Caco-2 (cell line): ENCODE measurements around the gene NUP54. TPM values are rescaled to one million over a fixed set of nuclear protein-coding genes. Genes with fewer than 3 reads are reported as not detected.

ENCODE experiments used
- BruUV-seq: library from RNA; stranded (reverse); fragments of 400-500 nt; replicated peaks from 2 replicates; lab custom pipeline; 2021; lab: Mats Ljungman, UMichigan
- CTCF ChIA-PET: fragments of 300-600 bp; sonication (Branson Sonifier 250); formaldehyde crosslinking; loops from one replicate; lab custom pipeline; 2022; ENCODE audit warnings: antibody characterized with exemption; lab: Charles Lee
- POLR2A ChIA-PET: fragments of 300-600 bp; sonication (Branson Sonifier 250); formaldehyde crosslinking; loops from one replicate; lab custom pipeline; 2022; ENCODE audit warnings: antibody characterized with exemption; lab: Charles Lee
- DNase-seq, 2 experiments: peaks; one replicate each; pipeline versions ENCODE4 v3.0.0 to v3.0.0-alpha.2; 2020 to 2022
- H3K27me3 ChIP-seq: replicated peaks from 2 replicates; pipeline ENCODE4 v1.6.0; 2011; ENCODE audit warnings: low read length; ENCODE audit not compliant: control insufficient read depth, insufficient read depth
- H3K36me3 ChIP-seq: 2 replicates; pipeline ENCODE4 v1.5.1; 2011; ENCODE audit warnings: low read length; ENCODE audit not compliant: control insufficient read depth, insufficient read depth
- H3K4me1 ChIP-seq: fragments of 250-450 bp; sonication (Bioruptor Pico); 2 replicates; pipeline ENCODE4 v1.5.1; 2020; ENCODE audit warnings: mild to moderate bottlenecking
- H3K4me3 ChIP-seq: 2 replicates; pipeline ENCODE4 v1.5.1; 2011; ENCODE audit warnings: low read depth, mild to moderate bottlenecking, control low read depth, low read length
- H3K9me3 ChIP-seq: fragments of 250-450 bp; sonication (Bioruptor Pico); 2 replicates; pipeline ENCODE4 v1.5.1; 2020; ENCODE audit warnings: mild to moderate bottlenecking, moderate library complexity
- H3K27ac Mint-ChIP-seq: one replicate; pipeline ENCODE4 v1.8.0; 2022; ENCODE audit warnings: mixed read lengths; ENCODE audit not compliant: unreplicated experiment
- H3K27me3 Mint-ChIP-seq: one replicate; pipeline ENCODE4 v1.8.0; 2022; ENCODE audit warnings: mixed read lengths; ENCODE audit not compliant: insufficient read depth, unreplicated experiment
- H3K36me3 Mint-ChIP-seq: one replicate; pipeline ENCODE4 v1.8.0; 2022; ENCODE audit warnings: mild to moderate bottlenecking, mixed read lengths; ENCODE audit not compliant: insufficient read depth, unreplicated experiment
- H3K4me1 Mint-ChIP-seq: one replicate; pipeline ENCODE4 v1.8.0; 2022; ENCODE audit warnings: low read depth, mixed read lengths; ENCODE audit not compliant: unreplicated experiment
- H3K4me3 Mint-ChIP-seq: one replicate; pipeline ENCODE4 v1.8.0; 2022; ENCODE audit warnings: mild to moderate bottlenecking, moderate library complexity, mixed read lengths; ENCODE audit not compliant: unreplicated experiment
- H3K9me3 Mint-ChIP-seq: one replicate; pipeline ENCODE4 v1.8.0; 2022; ENCODE audit warnings: mixed read lengths; ENCODE audit not compliant: unreplicated experiment
- intact Hi-C: fragments of 100-400 bp; cut with micrococcal nuclease; formaldehyde crosslinking; loops from one replicate; pipeline ENCODE4 v1.10.0; 2022; ENCODE audit not compliant: unreplicated experiment
- total RNA-seq: library from RNA; stranded (reverse); gene quantifications from 2 replicates; pipeline ENCODE4 v1.2.3, GENCODE V29; 2022
- TF ChIP-seq, protein P1 (sequence below), 2 experiments: fragments of 200-600 bp in 1 of 2; IDR thresholded peaks; 1 replicate in 1 of 2; 2 replicates in 1 of 2; pipeline versions ENCODE4 v1.5.1 to v1.8.0; 2011 to 2022; ENCODE audit warnings: antibody characterized with exemption in 1 of 2, control low read depth in 1 of 2, inconsistent platforms in 1 of 2, low read depth in 1 of 2, low read length in 1 of 2, mild to moderate bottlenecking in 1 of 2, moderate library complexity in 1 of 2; ENCODE audit not compliant: insufficient read depth in 1 of 2, severe bottlenecking in 1 of 2, unreplicated experiment in 1 of 2

NUP54 gene
- total RNA-seq, 1 experiment from 2014 or later = 68.8 TPM

- Mint-ChIP-seq H3K27me3 (no peaks in the 10 kb centered on the region), H3K36me3 (peaks cover 60% of the 10 kb centered on the region), H3K27ac (no peak overlapping the region), H3K4me1 (no peaks in the 10 kb centered on the region), H3K4me3 (no peak overlapping the region), H3K9me3 (no peaks in the 10 kb centered on the region)
- DNase-seq = no peak
- Histone ChIP-seq H3K4me1 (no peaks in the 10 kb centered on the region), H3K4me3 (no peak overlapping the region), H3K27me3 (no peaks in the 10 kb centered on the region), H3K36me3 (no peaks in the 10 kb centered on the region), H3K9me3 (no peaks in the 10 kb centered on the region)
- TF ChIP-seq, protein P1, sequence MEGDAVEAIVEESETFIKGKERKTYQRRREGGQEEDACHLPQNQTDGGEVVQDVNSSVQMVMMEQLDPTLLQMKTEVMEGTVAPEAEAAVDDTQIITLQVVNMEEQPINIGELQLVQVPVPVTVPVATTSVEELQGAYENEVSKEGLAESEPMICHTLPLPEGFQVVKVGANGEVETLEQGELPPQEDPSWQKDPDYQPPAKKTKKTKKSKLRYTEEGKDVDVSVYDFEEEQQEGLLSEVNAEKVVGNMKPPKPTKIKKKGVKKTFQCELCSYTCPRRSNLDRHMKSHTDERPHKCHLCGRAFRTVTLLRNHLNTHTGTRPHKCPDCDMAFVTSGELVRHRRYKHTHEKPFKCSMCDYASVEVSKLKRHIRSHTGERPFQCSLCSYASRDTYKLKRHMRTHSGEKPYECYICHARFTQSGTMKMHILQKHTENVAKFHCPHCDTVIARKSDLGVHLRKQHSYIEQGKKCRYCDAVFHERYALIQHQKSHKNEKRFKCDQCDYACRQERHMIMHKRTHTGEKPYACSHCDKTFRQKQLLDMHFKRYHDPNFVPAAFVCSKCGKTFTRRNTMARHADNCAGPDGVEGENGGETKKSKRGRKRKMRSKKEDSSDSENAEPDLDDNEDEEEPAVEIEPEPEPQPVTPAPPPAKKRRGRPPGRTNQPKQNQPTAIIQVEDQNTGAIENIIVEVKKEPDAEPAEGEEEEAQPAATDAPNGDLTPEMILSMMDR (IDR thresholded peaks at IDR 0.05; ENCODE audit: insufficient read depth in 1 of 2, low read depth in 1 of 2, low read length in 1 of 2, severe bottlenecking in 1 of 2, unreplicated experiment in 1 of 2) = no peak
- ChIA-PET CTCF (no interaction called here), POLR2A (no interaction called here)
- intact Hi-C loops = no loop called here
- no TSS peak for BruUV-seq
Measured at GRCh38 chr4:76127754-76128153, 20.4 kb downstream of the NUP54 start.

- Histone ChIP-seq H3K36me3 (no peaks in the 10 kb centered on the region), H3K27me3 (no peaks in the 10 kb centered on the region), H3K4me3 (no peak overlapping the region), H3K9me3 (no peaks in the 10 kb centered on the region), H3K4me1 (no peaks in the 10 kb centered on the region)
- Mint-ChIP-seq H3K4me1 (no peaks in the 10 kb centered on the region), H3K36me3 (peaks cover 61% of the 10 kb centered on the region), H3K27me3 (no peaks in the 10 kb centered on the region), H3K4me3 (no peak overlapping the region), H3K27ac (no peak overlapping the region), H3K9me3 (no peaks in the 10 kb centered on the region)
- ChIA-PET POLR2A (no interaction called here), CTCF (no interaction called here)
- no peak for DNase-seq
- intact Hi-C loops = no loop called here
- TF ChIP-seq, protein P1 (IDR thresholded peaks at IDR 0.05; ENCODE audit: insufficient read depth in 1 of 2, low read depth in 1 of 2, low read length in 1 of 2, severe bottlenecking in 1 of 2, unreplicated experiment in 1 of 2) = no peak
- BruUV-seq = no TSS peak
Measured at GRCh38 chr4:76125816-76126215, 22.4 kb downstream of the NUP54 start.

DNA sequence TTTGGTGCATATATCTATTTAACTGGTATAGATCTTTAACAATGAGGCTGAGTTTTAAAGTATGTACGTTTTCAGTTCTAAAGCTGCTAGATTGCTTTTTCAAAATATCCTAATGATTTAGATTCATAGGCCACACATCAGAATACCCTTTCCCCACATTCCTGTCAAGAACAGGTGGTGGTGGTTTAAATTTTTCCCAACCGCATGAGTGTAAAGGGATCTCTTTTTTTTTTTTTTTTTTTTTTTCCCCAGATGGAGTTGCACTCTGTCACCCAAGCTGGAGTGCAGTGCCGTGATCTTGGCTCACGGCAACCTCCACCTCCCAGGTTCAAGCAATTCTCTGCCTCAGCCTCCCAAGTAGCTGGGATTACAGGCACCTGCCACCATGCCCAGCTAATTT, 28.0 kb downstream of the NUP54 start:
- no TSS peak for BruUV-seq
- no peak overlapping the region for H3K27ac Mint-ChIP-seq
- intact Hi-C loops = no loop called here
- H3K27me3 Mint-ChIP-seq = no peaks in the 10 kb centered on the region
- ChIA-PET CTCF (no interaction called here), POLR2A (no interaction called here)
- TF ChIP-seq, protein P1 (IDR thresholded peaks at IDR 0.05; ENCODE audit: insufficient read depth in 1 of 2, low read depth in 1 of 2, low read length in 1 of 2, severe bottlenecking in 1 of 2, unreplicated experiment in 1 of 2) = no peak
- H3K4me1 ChIP-seq = no peaks in the 10 kb centered on the region
- H3K4me3 ChIP-seq = no peak overlapping the region
- no peaks in the 10 kb centered on the region for H3K4me1 Mint-ChIP-seq
- no peak for DNase-seq
- no peaks in the 10 kb centered on the region for H3K27me3 ChIP-seq
- no peaks in the 10 kb centered on the region for H3K36me3 ChIP-seq
- peaks cover 67% of the 10 kb centered on the region for H3K36me3 Mint-ChIP-seq
- no peaks in the 10 kb centered on the region for H3K9me3 Mint-ChIP-seq
- no peak overlapping the region for H3K4me3 Mint-ChIP-seq
- no peaks in the 10 kb centered on the region for H3K9me3 ChIP-seq
